GM11168 (cell line): ENCODE results near the gene PCNX4.
"Not testable (repeated sequence)": the region's sequence is repeated elsewhere in the genome, so short reads cannot be mapped to it uniquely, and the experiment has no call there.

Source experiments
- in situ Hi-C: fragments of 300-500 bp; cut with MboI; formaldehyde crosslinking; loops from one replicate; pipeline ENCODE4 v1.12.0; 2022; ENCODE audit warnings: low sequenced_read_pairs; ENCODE audit not compliant: unreplicated experiment

PCNX4 gene

DNA sequence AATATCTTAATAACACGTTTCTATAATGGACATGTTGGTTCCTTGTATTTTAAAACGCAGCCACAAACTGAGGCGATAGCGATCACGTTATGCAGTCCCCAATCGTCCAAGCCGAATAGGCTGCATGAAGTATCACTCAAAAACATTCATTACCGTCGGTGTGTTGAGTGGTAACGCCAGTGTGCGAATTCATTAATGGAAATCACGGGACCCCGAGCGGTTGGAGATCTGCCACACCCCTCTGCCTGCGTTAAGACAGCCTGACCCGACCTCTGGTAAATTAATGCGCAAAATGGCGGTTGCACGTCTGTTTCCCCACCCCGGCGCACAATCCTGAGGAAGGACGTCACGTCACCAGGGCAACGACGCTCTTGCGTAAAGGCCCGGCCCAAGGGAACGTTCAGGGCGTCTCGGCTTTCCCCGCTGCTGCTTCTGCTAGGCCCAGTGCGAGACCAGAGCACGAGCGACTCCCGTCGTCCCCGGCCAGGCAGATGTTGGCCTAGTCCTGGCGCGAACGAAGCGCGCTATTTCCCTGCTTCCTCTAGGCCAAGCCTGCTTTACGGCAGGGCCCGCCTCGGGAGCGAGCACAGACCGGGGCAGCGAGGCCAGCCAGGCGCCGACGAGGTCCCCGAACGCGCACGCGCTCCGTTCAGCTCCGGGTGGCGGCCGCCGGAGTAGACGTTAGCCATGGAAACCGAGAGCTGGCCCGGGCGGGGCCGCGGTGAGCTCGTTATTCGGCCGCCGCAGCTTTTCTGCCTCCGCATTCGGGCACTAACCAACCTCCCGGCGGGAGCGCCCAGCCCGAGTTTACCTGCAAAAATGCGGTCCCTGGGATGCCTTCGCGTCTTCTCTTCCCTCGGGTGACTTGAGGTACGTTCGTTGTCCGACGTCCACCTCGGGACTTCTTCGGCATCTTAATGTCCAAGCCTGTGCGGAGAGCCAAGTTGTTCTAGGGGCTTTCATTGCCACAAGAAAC is at the start of gene PCNX4:
TSS of gene PCNX4 (plus strand) at position 374 of the 976 bp plus-strand sequence. CDS start 15,716 bp downstream, outside the sequence.
- in situ Hi-C loops = no loop called here

DNA sequence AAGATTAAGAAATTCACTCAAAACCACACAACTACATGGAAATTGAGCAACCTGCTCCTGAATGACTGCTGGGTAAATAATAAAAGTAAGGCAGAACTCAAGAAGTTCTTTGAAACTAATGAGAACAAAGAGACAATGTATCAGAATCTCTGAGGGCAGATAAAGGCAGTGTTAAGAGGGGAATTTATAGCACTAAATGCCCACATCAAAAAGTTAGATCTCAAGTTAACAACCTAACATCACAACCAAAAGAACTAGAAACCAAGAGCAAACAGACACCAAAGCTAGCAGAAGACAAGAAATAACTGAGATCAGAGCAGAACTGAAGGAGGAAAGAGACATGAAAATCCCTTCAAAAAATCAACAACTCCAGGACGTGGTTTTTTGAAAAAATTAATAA is 43.7 kb upstream of the PCNX4 start:
- in situ Hi-C loops = not testable (repeated sequence)

DNA sequence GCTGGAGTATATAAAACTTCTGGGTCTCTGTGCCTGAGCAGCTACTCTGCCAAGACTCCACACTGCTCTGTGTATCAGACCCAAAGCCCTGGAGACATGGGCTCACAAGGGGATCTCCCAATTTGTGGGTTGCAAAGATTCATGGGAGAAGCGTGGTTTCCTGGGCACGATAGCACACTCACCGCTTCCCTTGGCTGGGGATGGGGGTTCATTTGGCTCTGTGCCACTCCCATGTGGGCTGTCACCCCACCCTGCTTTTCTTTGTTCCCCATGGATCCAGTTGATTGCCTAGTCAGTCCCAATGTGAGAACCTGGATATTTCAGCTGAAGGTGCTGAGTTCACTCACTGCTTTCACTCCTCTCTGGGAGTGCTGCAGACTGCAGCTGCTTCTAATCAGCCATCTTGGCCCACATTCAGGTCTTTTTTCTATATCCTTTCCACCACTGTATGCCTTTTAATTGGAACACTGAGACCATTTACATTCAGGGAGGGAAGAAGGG is 40.0 kb upstream of the PCNX4 start:
- in situ Hi-C loops = loop anchor here (25.0 kb wide), 1 partner anchor 511 kb away; no protein-coding TSS in a partner anchor

DNA sequence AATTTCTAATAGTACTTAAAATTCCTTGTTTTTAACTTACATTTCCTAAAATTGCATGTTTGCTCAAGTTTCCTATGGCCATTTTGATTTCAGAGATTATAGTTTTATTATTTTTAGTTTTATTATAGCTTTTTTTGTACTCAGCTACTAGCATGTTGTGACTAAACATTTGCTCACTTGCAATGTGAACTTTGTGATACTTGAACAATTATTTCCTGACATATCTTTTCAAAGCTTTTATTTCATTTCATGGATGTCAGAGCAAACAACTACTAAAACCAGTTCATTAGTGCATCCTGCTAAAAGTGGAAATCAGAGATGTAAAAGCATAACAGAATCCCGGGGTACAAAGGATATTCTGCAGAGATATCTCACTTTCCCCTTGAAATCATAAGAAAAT is 33.6 kb upstream of the PCNX4 start:
- in situ Hi-C loops = loop anchor here (25.0 kb wide), 1 partner anchor 504 kb away; no protein-coding TSS in a partner anchor

DNA sequence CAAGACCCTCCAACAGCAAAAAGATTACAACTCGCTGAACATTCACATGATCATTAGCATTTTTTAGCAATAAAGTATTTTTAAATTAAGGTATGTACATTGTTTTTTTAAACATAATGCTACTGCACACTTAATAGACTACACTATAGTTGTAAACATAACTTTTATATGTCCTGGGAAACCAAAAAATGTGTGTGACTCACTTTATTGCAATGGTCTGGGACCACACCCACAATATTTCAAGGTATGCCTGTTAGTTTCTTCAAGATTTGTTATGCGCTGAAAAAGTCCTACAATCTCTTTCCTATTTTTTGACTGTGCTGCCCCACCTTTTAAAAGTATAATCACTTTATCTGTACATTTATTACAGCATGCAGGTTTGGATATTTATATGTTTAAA is 30.4 kb upstream of the PCNX4 start:
- in situ Hi-C loops = loop anchor here (25.0 kb wide), 1 partner anchor 501 kb away; no protein-coding TSS in a partner anchor

DNA sequence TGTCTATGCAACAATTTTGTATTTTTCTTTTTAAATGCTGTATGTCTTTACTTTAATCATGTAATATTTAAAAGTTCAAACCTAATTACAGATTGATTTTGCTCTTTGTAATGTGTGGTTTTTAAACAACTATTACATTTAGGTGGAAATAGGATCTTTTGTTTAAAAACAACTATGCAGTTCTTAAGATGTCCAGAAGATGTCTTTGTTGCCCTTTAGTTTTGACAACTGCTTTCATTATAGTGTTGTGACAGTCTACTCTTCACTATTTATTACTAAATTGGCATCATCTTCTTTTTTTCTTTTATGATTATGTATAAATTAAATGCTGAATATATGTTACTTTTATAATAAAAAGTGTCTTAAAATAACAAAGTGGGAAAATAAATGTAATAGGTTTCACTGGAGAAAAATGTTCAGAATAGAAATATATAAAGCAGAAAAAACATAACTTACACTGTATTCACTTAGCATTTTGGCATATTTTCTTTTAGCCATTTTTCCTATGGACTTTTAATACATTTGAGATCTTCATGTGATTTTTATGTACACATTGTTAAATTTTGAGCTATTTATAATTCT is 27.1 kb upstream of the PCNX4 start:
- in situ Hi-C loops = loop anchor here (5.0 to 25.0 kb wide), 2 partner anchors 123 to 498 kb away; no protein-coding TSS in a partner anchor

DNA sequence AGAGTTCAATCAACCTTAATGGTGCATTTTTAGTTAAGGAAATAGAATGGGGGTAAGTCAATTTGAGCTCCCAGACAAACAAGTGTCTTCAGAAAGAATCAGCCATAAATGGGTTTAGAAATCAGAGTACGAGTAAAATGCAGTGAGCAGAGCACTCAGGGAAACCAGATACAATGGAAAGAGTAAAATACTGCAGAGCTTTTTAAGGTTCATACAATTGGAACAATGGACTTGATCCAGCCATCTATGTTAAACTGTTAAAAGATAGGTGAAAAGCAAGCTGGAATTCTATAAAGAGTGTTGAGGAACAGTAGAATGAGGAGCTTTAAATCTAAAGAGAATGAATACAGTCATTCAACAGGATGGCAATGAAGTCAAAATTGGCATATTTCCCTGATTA is 23.8 kb upstream of the PCNX4 start:
- in situ Hi-C loops = loop anchor here (5.0 to 25.0 kb wide), 2 partner anchors 119 to 494 kb away; no protein-coding TSS in a partner anchor

DNA sequence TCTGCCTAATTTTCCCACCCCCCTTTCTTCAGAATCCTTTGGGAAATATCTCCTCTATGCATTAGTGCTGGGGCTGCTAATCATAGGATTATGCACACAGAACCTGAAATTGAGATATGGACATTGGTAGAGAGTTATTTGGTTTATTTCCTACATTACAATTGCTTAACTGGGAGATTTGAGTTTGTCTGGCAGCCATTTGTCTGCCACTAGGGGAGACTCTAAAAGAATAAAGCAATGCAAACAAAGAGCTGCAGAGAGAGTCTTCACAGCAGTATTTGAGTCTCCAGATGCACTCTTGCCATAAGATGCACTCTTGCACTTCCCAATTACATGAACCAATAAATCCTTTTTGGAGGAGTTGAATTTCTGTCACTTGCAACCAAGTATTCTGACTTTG is 12.0 kb upstream of the PCNX4 start:
- in situ Hi-C loops = no loop called here

DNA sequence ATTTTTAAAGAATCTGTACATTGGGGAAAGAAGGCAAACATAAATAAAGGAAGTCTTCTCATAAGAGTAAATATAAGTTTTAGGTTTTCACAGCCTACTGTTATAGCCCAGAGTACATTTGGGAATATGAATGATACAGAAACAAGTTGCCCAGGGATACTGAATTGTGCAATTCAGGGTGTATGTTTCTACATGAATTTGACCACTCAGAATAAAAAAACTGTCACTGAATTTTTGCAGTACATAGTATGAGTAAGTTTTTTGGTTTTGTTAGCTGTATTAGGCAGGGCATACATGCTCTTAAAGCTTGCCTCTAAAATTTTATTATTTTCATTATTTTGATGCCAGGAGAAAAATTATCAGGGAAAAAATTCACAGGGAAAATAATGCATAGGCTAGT is 6.6 kb upstream of the PCNX4 start:
- in situ Hi-C loops = no loop called here

DNA sequence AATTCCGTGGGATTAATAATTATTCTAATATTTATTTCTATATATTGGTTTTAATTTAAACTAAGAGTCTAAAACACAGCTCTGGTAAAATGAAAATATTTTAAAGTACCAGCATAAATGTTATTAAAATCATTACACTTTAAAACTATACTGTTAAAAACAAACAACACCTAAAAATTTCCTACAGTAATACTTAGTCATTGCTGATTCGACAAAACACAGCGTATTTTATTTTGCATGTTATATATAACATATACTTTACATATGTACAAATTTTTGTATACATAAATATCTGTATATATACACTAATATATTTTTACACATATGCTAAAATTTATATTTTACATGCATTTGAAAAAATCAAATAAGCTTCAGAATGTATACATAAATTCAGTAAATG is 6.0 kb upstream of the PCNX4 start:
- in situ Hi-C loops = no loop called here

DNA sequence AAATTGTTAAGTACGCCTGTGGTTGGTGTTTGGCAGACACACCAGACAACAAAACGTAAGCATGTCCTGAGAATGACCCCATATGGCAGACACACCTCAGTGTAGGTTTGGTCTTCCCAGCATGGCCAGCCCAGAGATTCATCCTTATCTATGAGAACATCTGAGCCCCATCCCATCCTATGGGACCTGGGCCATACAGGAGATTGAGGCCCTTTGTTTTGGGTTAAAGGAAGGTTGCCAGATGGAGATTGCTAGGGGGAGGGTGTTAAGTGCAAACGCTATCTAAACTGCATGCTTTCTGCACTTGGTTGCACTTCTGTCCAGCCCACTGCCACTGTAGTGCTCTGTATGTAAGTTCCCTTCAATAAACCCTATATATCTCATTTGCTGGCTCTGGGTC is 4.1 kb upstream of the PCNX4 start:
- in situ Hi-C loops = no loop called here

DNA sequence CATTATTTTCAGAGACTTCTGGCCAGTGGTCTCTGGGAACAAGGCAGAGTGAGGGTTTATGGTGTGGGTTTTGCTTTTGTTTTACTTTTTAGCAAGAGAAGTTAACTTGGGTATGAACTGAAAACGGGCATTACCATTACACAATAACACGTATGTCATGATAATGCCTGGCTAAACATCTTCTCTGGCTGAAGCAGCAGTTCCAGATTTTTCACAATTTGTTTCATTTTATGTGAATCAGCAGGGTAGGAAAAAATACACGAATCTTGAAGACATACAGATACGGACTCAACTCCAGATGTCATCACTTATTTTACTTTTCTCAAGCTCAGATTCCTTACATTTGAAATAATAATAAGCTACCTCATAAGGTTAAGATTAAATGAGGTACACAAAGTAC is 2.5 kb upstream of the PCNX4 start:
- in situ Hi-C loops = no loop called here

DNA sequence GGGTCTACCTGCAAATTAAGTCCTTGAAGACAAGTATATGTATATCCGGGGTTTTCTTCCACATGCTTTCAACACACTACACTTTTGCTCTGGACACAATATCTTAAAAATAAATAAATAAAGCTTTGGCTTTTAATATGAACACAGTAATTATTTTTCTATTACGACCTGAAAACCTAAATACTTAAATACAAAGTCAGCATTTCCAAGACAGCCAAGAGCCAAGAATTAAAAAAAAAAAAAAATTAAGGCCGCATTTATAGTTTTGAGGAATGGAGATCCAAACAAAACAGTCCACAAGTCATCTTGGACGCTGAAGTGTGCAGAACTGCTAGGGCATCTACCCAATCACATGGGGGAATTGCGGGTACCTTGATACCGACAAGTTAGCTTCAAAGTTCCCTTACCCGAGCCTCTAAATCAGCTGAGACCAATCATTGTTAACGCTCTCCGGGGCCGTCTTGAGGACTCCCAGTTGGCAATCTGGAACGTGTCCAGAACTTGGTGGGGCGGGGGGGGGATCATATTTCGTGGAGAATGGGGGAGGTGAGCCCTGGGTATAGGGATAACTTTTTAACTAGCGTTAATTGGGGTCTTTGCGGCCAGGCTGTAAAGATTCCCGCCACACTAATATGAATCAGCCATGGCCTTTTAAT is 731 bp upstream of the PCNX4 start:
- in situ Hi-C loops = no loop called here

DNA sequence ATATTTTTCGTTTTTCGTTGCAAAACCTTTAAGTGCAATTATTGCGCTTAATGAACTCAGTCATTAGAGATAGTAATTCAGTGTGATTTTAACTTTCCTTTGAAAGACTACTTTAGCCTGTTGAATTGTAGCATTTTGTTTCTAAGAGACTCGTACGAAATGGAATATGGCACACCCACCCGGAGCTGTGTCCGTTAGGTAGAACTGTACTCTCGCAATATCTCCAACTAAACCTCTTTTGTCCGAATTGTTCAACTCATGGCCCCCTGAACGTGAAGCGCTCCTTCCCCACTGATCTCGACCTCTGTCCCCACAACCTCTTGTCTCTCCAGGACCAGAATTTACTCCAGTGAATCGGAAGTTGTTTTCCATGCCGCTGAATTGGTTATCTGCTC is 800 bp downstream of the PCNX4 start:
- in situ Hi-C loops = no loop called here

DNA sequence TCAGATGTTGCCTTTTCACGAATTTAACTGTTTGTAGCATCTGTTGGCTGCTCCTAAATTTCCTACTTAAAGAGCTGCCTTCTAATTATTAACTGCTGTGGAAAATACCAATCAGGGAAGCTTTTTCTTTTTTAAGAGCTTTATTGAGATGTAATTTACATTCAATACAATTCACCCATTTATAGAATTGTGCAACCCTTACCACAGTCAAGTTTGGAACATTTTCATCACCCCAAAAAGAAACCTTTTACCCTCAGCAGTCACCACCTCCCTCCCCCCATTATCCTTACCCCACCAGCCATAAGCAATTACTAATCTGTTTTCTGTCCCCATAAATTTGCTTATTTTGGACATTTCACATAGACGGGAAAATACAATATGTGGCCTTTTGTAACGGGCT is 1.4 kb downstream of the PCNX4 start:
- in situ Hi-C loops = no loop called here

DNA sequence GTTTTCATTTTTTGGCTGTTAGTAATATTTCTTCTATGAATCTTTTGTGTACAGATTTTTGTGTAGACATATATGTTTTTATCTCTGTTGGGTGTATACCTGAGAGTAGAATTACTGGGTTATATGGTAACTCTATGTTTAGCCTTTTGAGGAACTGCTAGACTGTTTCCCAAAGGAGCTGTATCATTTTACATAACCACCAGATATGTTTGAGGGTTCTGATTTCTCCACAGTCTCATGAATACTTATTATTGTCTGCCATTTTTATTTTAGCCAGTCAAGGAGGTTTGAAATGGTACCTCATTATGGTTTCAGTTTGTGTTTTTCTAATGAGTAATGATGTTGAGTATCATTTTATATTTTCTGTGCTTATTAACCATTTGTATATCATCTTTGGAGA is 1.9 kb downstream of the PCNX4 start:
- in situ Hi-C loops = no loop called here

DNA sequence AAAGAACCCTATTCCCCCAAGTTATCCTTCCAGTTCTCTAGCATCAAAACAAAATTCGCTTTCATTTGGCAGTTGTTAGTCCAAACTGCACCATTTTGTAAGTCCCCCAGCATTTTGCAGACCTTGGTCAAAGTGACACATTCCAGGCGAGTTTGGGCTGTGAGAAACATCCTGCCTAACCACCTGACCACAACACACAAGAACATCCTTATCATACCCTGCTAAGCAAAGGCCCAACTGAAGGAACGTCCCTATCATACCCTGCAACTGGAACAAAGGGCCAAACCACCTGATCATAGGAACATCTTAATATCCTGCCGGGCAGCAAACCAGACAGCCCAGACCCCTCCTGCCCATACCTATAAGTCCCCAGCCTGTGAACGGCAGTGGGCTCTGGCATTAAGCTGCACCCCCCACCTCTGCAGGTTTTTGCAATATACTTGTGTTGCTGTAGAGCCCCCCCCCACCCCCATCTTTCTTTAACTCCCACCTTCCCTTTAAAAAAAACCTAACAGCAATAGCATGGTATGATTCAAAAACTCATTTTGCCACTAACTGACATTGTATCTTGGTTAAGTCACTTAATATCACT is 2.7 kb downstream of the PCNX4 start:
- in situ Hi-C loops = no loop called here

DNA sequence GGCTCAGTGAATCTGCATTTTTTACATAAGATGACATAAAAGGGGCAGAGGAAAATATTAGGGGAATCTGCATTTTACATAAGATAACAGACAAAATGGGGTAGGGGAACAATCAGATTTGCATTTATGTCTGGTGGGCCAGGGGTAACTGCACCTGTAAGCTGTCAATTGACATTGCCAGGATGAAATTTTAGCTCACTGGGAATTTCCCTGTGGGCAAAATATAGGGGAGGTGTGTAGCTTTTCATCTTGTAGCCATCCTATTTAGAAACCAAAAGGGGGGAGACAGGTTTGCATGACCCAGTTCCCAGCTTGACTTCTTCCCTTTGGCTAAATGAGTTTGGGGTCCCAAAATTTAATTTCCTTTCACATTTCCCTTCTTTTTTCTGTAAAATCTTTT is 3.5 kb downstream of the PCNX4 start:
- in situ Hi-C loops = no loop called here

DNA sequence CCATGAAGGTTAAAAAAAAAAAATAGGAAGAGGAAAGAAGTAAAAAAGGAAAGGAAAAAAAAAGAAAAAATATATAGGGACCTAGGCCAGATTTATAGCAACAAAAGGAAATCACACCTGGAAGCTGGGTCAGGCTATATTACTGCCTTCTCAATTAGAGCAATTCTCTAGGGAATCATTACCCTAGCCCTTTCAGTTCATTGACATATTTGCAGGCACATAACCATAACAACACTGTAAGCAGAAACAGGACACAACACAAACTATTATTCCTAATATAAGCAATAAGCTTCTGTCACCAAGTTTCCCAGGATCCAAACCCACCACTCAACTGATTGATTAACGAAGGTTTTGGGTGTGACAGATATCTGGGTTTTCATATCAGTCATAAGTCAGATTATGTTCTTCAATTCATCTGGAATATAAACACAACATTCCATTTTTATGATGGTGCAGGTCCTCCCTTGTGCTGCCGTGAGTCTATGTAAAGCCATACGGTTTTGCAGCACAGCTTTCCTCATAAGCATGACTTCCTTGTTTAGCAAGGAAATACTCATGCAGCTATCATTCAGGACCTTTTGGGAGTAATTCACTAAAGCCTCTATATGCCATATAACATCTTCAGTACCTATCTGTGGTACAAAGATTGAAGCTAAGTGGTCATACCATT is 4.2 kb downstream of the PCNX4 start:
- in situ Hi-C loops = no loop called here

DNA sequence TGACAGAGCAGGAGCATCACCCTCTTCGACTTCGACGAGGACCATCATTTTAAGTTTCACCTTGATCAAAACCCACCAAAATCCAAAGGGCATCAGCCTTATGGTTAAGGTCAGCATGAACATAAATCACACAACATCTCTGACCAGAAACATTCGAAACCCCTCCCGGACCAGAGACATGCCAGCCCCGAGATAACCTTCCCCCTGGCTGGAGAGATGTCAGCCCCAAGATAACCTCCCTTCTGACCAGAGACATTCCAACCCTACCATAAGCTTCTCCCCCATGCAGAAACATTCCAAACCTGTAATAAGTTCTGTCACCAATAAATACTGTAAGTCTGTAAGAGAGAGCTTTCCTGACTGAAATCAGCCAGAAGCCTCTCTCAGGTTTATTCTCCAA is 6.3 kb downstream of the PCNX4 start:
- in situ Hi-C loops = no loop called here
